ENCODE measurements around the gene DYNC2H1.

DNA sequence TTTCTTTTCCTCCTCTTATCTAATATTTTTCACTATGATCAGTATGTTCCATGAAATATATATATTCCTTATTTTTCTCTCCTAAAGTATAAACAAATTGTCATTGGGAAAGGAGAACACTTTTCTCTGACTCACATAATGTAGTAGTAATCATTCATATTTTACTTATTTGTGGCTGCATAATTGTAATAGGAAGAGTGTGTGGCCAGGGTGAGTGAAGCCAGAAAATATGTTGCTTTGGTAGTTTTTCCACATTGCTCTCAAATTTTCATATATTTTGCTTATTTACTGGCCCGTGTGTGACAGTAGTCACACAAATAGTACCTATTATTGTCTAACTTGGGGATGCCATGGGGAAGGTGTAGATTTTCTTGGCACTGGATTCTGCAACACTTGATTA, 172.1 kb downstream of the DYNC2H1 start:
- TF ChIP-seq CTCF (optimal IDR thresholded peaks at IDR 0.05 in 1 of 3, IDR thresholded peaks at IDR 0.05 in 1 of 3, conservative IDR thresholded peaks at IDR 0.05 in 1 of 3; ENCODE audit: extremely low read depth in 1 of 3, insufficient read depth in 2 of 3, low read length in 3 of 3) (no peak), EZH2 (IDR thresholded peaks at IDR 0.05; ENCODE audit: low read length) (no peak)
